NCI-H1436 (cell line): ENCODE data around the gene TFAP2C.
"Not testable (repeated sequence)": the region's sequence is repeated elsewhere in the genome, so short reads cannot be mapped to it uniquely, and the experiment has no call there.

ENCODE experiments used
- DNase-seq: peaks from one replicate; lab custom pipeline; 2025; lab: John Stamatoyannopoulos, UW

The TFAP2C gene

GRCh38 chr20:56653211-56653610 is 24.1 kb downstream of the TFAP2C start:
- no peak for DNase-seq

DNA sequence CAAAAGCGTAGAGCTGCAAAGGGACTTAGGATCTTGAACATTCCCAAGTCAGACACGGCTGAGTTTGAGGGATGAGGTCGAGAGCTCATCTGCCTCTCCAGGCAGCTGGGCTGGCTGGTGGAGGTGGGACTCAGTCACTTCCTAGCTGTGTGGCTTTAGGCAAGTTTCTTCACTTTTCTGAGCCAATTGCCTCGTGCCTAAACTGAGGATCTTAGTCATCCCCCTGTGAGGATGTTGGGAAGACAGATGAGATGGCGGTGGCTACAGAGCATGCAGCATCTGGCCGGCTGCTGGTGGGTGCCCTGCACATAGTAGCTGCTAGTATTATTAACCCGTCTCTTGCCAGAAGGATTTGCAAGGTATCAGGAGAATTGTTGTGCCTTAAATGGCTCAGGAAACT is 27.5 kb downstream of the TFAP2C start:
- DNase-seq = no peak

DNA sequence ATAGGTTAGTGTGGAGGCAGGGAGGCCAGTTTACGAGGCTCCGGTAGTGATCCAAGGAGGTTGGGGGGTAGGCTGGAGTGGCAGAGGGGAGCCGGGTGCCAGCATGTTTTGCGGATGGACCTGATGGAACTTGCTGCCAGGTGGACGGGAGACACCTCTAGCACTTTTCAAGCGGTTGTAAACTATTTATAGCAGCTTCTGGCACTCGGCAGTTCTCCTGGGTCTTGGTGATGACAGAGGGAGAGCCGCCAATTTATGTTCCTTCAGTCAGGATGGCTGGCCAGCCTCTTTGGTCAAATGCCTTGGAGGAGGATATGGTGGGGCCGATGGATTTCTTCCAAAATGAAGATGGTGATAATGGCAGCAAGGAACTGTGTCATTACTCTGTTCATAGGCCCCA is 28.8 kb downstream of the TFAP2C start:
- no peak for DNase-seq

DNA sequence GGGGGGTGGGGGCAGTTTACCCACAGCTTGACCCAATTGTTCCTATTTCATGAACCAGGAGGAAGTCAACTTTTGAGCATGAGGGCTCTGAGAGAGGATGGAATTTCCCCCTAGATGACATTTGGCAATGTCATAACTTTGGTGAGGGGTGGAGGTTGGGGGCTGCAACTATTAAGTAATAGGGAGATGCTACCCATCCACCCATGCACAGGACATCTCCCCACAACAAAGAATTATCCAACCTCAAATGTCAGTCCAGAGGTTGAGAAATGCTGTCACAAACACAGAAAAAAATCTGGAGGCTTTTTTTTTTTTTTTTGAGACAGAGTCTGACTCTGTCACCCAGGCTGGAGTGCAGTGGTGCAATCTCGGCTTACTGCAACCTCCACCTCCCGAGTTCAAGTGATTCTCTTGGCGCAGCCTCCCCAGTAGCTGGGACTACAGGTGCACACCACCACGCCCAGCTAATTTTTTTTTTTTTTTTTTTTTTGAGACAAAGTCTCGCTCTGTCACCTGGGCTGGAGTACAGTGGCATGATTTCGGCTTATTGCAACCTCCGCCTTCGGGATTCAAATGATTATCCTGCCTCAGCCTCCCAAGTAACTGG is 29.3 kb downstream of the TFAP2C start:
- DNase-seq = not testable (repeated sequence)

DNA sequence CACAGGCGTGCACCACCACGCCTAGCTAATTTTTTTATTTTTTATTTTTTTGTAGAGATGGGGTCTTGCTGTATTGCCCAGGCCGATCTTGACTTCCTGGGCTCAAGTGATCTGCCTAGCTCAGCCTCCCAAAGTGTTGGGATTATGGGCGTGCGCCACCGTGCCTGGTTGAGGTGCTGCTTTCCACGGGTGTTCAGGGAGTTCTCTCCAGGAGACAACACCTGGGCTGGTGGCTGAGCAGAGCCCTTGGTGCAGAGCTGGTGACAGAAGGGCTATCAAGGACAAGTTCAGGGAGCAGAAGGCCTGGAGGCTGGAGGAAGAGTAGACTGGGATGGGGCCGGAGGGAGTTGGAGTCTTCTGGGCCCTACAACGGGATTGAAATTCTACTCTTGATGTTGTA is 34.6 kb downstream of the TFAP2C start:
- no peak for DNase-seq

DNA sequence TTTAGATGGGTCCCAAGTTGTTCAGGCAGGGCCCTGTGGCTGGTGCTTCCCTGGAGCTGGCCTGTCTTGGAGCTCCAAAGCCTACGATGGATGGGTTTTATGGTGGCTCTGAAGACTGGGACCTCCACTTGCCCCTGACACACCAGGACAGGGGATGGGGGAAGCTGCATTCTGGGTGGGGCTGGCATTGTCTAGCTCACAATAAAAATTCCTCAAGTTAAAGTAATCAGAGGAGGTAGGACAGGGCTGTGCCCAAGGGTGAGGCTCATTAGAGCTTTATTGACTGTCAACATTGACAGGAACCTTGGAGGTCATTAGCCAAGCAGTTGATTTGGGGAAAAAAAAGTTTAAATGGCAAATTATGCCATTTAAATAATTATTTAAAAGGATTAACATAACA is 35.7 kb downstream of the TFAP2C start:
- no peak for DNase-seq

GRCh38 chr20:56665806-56666205 is 36.7 kb downstream of the TFAP2C start:
- DNase-seq = no peak

DNA sequence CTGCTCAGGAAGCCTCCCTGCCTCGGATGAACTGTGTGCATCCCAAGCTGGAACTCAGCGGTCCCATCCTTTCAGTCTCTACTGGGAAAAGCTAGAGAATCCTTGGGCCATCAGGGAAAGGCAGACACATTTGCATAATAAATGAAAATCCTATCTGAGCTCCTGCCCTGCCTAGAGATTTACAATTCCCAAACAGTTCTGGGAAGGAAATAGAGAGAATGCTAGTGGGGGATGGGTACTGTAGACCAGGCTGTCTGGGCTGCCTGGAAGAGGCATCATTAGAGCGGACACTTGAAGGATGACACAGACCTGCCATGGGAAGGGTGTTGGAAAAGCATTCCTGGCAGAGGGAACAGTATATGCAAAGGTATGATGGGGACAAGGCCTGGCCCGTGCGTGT is 44.3 kb downstream of the TFAP2C start:
- no peak for DNase-seq

GRCh38 chr20:56676001-56676400 is 46.9 kb downstream of the TFAP2C start:
- no peak for DNase-seq

- DNase-seq = no peak
Observed at GRCh38 chr20:56676679-56677078, 47.6 kb downstream of the TFAP2C start.

DNA sequence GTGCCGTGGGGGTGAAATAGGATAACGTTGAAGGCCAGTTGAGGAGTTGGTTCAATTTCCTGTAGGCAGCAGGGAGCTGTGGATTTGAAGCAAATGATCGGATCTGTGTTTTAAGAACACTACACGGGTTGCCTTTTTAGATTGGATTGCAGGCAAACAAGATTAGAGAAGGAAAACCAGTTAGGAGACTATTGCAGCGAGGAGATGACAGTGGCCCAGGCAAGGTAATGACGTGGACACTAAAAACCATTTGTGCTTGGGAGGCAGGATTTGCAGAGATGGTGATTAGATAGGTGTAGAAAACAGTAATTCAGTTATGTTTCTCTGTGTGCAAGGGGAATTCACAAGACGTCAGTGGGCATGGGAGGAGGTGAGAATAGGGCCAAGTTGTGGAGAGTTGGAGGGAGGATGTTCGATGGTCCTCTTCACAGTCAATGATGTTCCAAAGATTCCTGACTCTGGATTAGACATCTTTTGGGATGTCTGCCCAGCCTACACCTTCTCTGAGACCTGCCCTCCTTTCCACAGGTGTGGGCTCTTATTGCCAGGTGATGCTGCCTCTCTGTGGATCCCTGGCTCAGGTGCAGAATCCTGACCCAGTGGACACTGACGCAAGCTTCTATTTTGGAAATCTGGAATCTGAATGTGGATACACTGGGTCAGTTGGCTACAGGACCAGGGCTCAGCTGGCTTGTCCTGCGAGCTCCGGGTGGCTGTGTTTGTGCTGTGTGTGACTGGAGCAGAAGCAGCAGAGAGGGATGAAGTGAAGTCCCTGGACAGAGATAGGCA is 54.2 kb downstream of the TFAP2C start:
- no peak for DNase-seq

GRCh38 chr20:56685879-56686278 is 56.8 kb downstream of the TFAP2C start:
- no peak for DNase-seq

DNA sequence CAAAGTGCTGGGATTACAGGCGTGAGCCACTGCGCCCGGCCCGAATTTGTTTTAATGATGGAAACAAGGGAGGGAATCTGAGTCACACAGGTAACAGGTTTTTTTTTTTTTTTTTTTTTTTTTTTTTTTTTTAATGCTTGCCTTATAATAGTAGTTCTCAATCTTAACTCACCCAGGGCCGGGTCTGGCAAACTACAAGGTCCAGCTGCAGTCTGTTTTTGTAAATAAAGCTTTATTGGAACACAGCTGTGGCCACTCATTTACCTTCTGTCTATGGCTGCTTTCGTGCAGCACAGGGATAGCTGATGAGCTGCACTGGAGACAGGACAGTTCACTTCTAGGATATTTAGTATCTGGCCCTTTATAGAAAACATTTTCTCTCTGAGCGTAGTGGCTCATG is 58.0 kb downstream of the TFAP2C start:
- no peak for DNase-seq

GRCh38 chr20:56688106-56688505 is 59.0 kb downstream of the TFAP2C start:
- no peak for DNase-seq
